SK-N-MC (cell line): ENCODE measurements around the gene SIN3A.

Experiments used
- EZH2 ChIP-seq: fragments of 200-600 bp; sonication (generic); IDR thresholded peaks from one replicate; pipeline ENCODE4 v1.6.1; 2017; ENCODE audit warnings: antibody characterized with exemption
- FOXP2 ChIP-seq: optimal IDR thresholded peaks from 2 replicates; pipeline ENCODE3; 2011; ENCODE audit warnings: mild to moderate bottlenecking, moderate library complexity; ENCODE audit not compliant: insufficient read depth; ENCODE audit errors: extremely low read length, control extremely low read depth
- POLR2AphosphoS5 ChIP-seq: IDR thresholded peaks from 2 replicates; pipeline ENCODE4 v1.6.1; 2012; ENCODE audit warnings: mild to moderate bottlenecking, low read depth, low read length, borderline replicate concordance

DNA sequence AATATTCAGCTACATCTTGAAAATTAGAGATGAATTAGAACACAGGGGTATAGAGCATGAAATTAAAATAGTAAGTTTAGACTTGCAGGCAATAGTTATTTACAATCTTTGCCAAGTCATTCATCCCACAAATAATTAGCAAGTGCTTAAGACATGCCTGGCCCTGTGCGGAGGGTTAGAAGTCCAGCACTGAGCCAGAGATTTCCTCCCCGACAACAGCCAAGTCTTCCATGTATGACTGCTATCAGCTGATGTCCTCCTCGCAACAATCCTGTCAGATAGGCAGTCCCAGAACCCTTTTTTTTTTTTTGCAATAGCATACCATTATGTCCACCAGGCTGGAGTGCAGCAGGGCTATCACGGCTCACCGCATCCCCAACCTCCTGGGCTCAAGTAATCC is 14.6 kb downstream of the SIN3A start:
- TF ChIP-seq POLR2AphosphoS5 (no peak), EZH2 (no peak), FOXP2 (no peak)
